Loucy (cell line): ENCODE data around the gene PIP4K2C.

Experiments used
- H2AFZ ChIP-seq: fragments of 200-600 bp; sonication (generic); 2 replicates; pipeline ENCODE4 v1.6.0; 2016; ENCODE audit warnings: antibody characterized with exemption, mild to moderate bottlenecking, low read length, moderate library complexity
- H3F3A ChIP-seq: fragments of 200-600 bp; 2 replicates; pipeline ENCODE4 v1.6.0; 2016; ENCODE audit warnings: antibody characterized with exemption, low read depth, mild to moderate bottlenecking
- H3K27me3 ChIP-seq: fragments of 200-600 bp; sonication (generic); 2 replicates; pipeline ENCODE4 v1.6.1; 2014; ENCODE audit warnings: low read length, mild to moderate bottlenecking; ENCODE audit not compliant: insufficient read depth, poor library complexity, severe bottlenecking
- H3K36me3 ChIP-seq: fragments of 200-600 bp; sonication (generic); 2 replicates; pipeline ENCODE4 v1.6.1; 2016; ENCODE audit warnings: low read length; ENCODE audit not compliant: insufficient read depth
- H3K4me1 ChIP-seq: fragments of 200-600 bp; sonication (generic); 2 replicates; pipeline ENCODE4 v1.5.1; 2014; ENCODE audit warnings: low read length, mild to moderate bottlenecking; ENCODE audit not compliant: insufficient read depth, poor library complexity, severe bottlenecking
- H3K4me2 ChIP-seq: fragments of 200-600 bp; sonication (generic); 2 replicates; pipeline ENCODE4 v1.6.0; 2014; ENCODE audit warnings: antibody characterized with exemption, low read length, low read depth, mild to moderate bottlenecking; ENCODE audit not compliant: poor library complexity, severe bottlenecking
- H3K4me3 ChIP-seq: fragments of 200-600 bp; sonication (generic); 2 replicates; pipeline ENCODE4 v1.5.1; 2014; ENCODE audit warnings: low read length, mild to moderate bottlenecking, mixed read lengths; ENCODE audit not compliant: poor library complexity, severe bottlenecking
- H3K79me2 ChIP-seq: fragments of 200-600 bp; sonication (generic); 2 replicates; pipeline ENCODE4 v1.6.1; 2014; ENCODE audit warnings: low read length; ENCODE audit not compliant: insufficient read depth
- H3K9ac ChIP-seq: fragments of 200-600 bp; sonication (generic); 2 replicates; pipeline ENCODE4 v1.6.0; 2014; ENCODE audit warnings: mild to moderate bottlenecking, low read depth, low read length, moderate library complexity; ENCODE audit not compliant: poor library complexity, severe bottlenecking
- H3K9me2 ChIP-seq: fragments of 200-600 bp; sonication (generic); replicated peaks from 2 replicates; pipeline ENCODE4 v1.6.1; 2016; ENCODE audit warnings: low read depth, low read length, mixed read lengths
- H3K9me3 ChIP-seq: fragments of 200-600 bp; sonication (generic); 2 replicates; pipeline ENCODE4 v1.6.1; 2014; ENCODE audit warnings: mild to moderate bottlenecking, antibody characterized with exemption, low read length, low read depth; ENCODE audit not compliant: insufficient read depth
- H4K20me1 ChIP-seq: fragments of 200-600 bp; sonication (generic); 2 replicates; pipeline ENCODE4 v1.6.0; 2014; ENCODE audit warnings: antibody characterized with exemption, low read length, mild to moderate bottlenecking; ENCODE audit not compliant: insufficient read depth, poor library complexity, severe bottlenecking
- EZH2phosphoT487 ChIP-seq: fragments of 200-600 bp; IDR thresholded peaks from 2 replicates; pipeline ENCODE4 v1.6.1; 2018; ENCODE audit warnings: antibody characterized with exemption, mild to moderate bottlenecking, moderate library complexity, borderline replicate concordance
- TF ChIP-seq, protein P1 (sequence below): fragments of 200-600 bp; sonication (generic); conservative IDR thresholded peaks from 2 replicates; pipeline ENCODE4 v1.5.1; 2014; ENCODE audit warnings: mild to moderate bottlenecking, antibody characterized with exemption, low read length

The PIP4K2C gene

GRCh38 chr12:57583008-57583831 is 7.8 kb upstream of the PIP4K2C start:
- Histone ChIP-seq H3K9ac (peak overlapping the region; percentile 7), H4K20me1 (no peaks in the 10 kb centered on the region), H3K4me2 (peak overlapping the region; percentile 35), H3K9me3 (no peaks in the 10 kb centered on the region), H3K4me1 (peaks cover 10% of the 10 kb centered on the region), H3K27me3 (no peaks in the 10 kb centered on the region), H3K36me3 (no peaks in the 10 kb centered on the region), H3K9me2 (no peaks in the 10 kb centered on the region), H3K4me3 (no peak overlapping the region), H2AFZ (peak overlapping the region; percentile 71), H3K79me2 (no peaks in the 10 kb centered on the region), H3F3A (no peaks in the 10 kb centered on the region)
- TF ChIP-seq, protein P1, sequence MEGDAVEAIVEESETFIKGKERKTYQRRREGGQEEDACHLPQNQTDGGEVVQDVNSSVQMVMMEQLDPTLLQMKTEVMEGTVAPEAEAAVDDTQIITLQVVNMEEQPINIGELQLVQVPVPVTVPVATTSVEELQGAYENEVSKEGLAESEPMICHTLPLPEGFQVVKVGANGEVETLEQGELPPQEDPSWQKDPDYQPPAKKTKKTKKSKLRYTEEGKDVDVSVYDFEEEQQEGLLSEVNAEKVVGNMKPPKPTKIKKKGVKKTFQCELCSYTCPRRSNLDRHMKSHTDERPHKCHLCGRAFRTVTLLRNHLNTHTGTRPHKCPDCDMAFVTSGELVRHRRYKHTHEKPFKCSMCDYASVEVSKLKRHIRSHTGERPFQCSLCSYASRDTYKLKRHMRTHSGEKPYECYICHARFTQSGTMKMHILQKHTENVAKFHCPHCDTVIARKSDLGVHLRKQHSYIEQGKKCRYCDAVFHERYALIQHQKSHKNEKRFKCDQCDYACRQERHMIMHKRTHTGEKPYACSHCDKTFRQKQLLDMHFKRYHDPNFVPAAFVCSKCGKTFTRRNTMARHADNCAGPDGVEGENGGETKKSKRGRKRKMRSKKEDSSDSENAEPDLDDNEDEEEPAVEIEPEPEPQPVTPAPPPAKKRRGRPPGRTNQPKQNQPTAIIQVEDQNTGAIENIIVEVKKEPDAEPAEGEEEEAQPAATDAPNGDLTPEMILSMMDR: peak; percentile 99
- TF ChIP-seq EZH2phosphoT487: no peak

GRCh38 chr12:57584050-57584449 is 6.9 kb upstream of the PIP4K2C start:
- Histone ChIP-seq H3K4me2 (no peak overlapping the region), H2AFZ (peak overlapping the region; percentile 71)

DNA sequence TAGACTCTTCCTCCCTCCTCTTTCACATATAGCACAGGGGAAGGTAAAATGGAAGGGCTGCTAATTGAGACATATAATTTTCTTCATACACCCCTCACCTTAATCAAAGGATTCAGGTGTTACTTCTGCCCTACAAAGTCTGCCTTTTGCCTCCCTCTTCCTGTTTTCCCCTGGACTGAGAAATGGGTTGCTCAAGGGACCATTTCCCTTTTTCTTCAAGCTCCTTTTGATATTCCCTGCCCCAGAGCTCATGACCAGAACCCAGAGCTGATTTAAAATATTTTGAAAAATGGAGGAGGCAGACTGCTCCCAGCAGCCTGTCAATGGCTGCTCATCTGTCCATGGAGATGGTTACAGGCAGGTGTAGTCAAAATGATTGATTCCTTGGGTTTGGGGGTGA is 6.3 kb upstream of the PIP4K2C start:
- no peaks in the 10 kb centered on the region for H3F3A ChIP-seq
- H3K9me3 ChIP-seq: no peaks in the 10 kb centered on the region
- no peaks in the 10 kb centered on the region for H3K79me2 ChIP-seq
- no peaks in the 10 kb centered on the region for H3K27me3 ChIP-seq
- no peaks in the 10 kb centered on the region for H3K9me2 ChIP-seq
- no peak for TF ChIP-seq EZH2phosphoT487
- TF ChIP-seq, protein P1: no peak
- no peaks in the 10 kb centered on the region for H3K36me3 ChIP-seq
- H3K9ac ChIP-seq: no peak overlapping the region
- H3K4me2 ChIP-seq: no peak overlapping the region
- no peak overlapping the region for H3K4me3 ChIP-seq
- peaks cover 10% of the 10 kb centered on the region for H3K4me1 ChIP-seq
- peak overlapping the region; percentile 71; the same call in 1 of the 2 replicates for H2AFZ ChIP-seq
- no peaks in the 10 kb centered on the region for H4K20me1 ChIP-seq

More at GRCh38 chr12:57584050-57584449, 6.9 kb upstream of the PIP4K2C start:
- H3F3A ChIP-seq: no peaks in the 10 kb centered on the region
- TF ChIP-seq, protein P1: no peak
- TF ChIP-seq EZH2phosphoT487: no peak
- no peaks in the 10 kb centered on the region for H4K20me1 ChIP-seq
- no peak overlapping the region for H3K4me3 ChIP-seq
- no peaks in the 10 kb centered on the region for H3K79me2 ChIP-seq
- no peak overlapping the region for H3K9ac ChIP-seq
- peaks cover 10% of the 10 kb centered on the region for H3K4me1 ChIP-seq
- no peaks in the 10 kb centered on the region for H3K27me3 ChIP-seq
- no peaks in the 10 kb centered on the region for H3K9me3 ChIP-seq
- no peaks in the 10 kb centered on the region for H3K36me3 ChIP-seq
- no peaks in the 10 kb centered on the region for H3K9me2 ChIP-seq
